Neutrophil (primary cell): Measurements from ENCODE around the gene KIAA1328.

Experiments used
- H3K27ac ChIP-seq: fragments of 200-600 bp; sonication (generic); 2 replicates; pipeline ENCODE4 v1.5.1; 2016; ENCODE audit warnings: mild to moderate bottlenecking, moderate library complexity
- H3K27me3 ChIP-seq: fragments of 200-600 bp; sonication (generic); 2 replicates; pipeline ENCODE4 v1.6.0; 2016; ENCODE audit warnings: mild to moderate bottlenecking
- H3K36me3 ChIP-seq: fragments of 200-600 bp; sonication (generic); 2 replicates; pipeline ENCODE4 v1.5.1; 2017
- H3K4me1 ChIP-seq, 2 experiments: fragments of 200-600 bp in 1 of 2; sonication (generic) in 1 of 2; 1 replicate in 1 of 2; 2 replicates in 1 of 2; pipeline versions ENCODE4 v1.5.1 to v1.6.1; 2013 to 2016; ENCODE audit warnings: low read depth in 1 of 2, low read length in 1 of 2, mild to moderate bottlenecking in 1 of 2, moderate library complexity in 1 of 2; ENCODE audit not compliant: control insufficient read depth in 1 of 2, insufficient read depth in 1 of 2
- H3K4me3 ChIP-seq, 2 experiments: fragments of 200-600 bp in 1 of 2; sonication (generic) in 1 of 2; 1 replicate in 1 of 2; 2 replicates in 1 of 2; pipeline ENCODE4 v1.5.1; 2013 to 2016; ENCODE audit warnings: low read depth in 1 of 2, low read length in 1 of 2, mild to moderate bottlenecking in 1 of 2, moderate library complexity in 1 of 2
- H3K9me3 ChIP-seq: fragments of 200-600 bp; sonication (generic); 2 replicates; pipeline ENCODE4 v1.5.1; 2016
- CTCF ChIP-seq: fragments of 200-600 bp; sonication (generic); IDR thresholded peaks from 2 replicates; pipeline ENCODE4 v1.5.1; 2016; ENCODE audit warnings: antibody characterized with exemption

KIAA1328 gene

GRCh38 chr18:36993068-36993467, 164.1 kb downstream of the KIAA1328 start:
- Histone ChIP-seq H3K27ac (no peak overlapping the region), H3K9me3 (no peaks in the 10 kb centered on the region), H3K4me1 (no peaks in the 10 kb centered on the region), H3K4me3 (no peak overlapping the region), H3K36me3 (no peaks in the 10 kb centered on the region), H3K27me3 (no peaks in the 10 kb centered on the region)
- no peak for TF ChIP-seq CTCF

- no peak overlapping the region for H3K4me3 ChIP-seq
- no peaks in the 10 kb centered on the region for H3K9me3 ChIP-seq
- no peak for TF ChIP-seq CTCF
- no peaks in the 10 kb centered on the region for H3K4me1 ChIP-seq
- H3K27ac ChIP-seq = no peak overlapping the region
- H3K27me3 ChIP-seq = no peaks in the 10 kb centered on the region
- H3K36me3 ChIP-seq = no peaks in the 10 kb centered on the region
Observed at GRCh38 chr18:37006742-37007141, 177.8 kb downstream of the KIAA1328 start.

- Histone ChIP-seq H3K36me3 (no peaks in the 10 kb centered on the region), H3K4me1 (no peaks in the 10 kb centered on the region), H3K27ac (no peak overlapping the region), H3K4me3 (no peak overlapping the region), H3K9me3 (no peaks in the 10 kb centered on the region), H3K27me3 (no peaks in the 10 kb centered on the region)
- TF ChIP-seq CTCF = no peak
Observed at GRCh38 chr18:37012452-37012851, 183.5 kb downstream of the KIAA1328 start.

GRCh38 chr18:37019157-37019827, 190.4 kb downstream of the KIAA1328 start:
- no peaks in the 10 kb centered on the region for H3K27me3 ChIP-seq
- TF ChIP-seq CTCF = no peak
- H3K4me1 ChIP-seq = no peaks in the 10 kb centered on the region
- H3K4me3 ChIP-seq = no peak overlapping the region
- no peak overlapping the region for H3K27ac ChIP-seq
- peaks cover 6% of the 10 kb centered on the region for H3K9me3 ChIP-seq
- no peaks in the 10 kb centered on the region for H3K36me3 ChIP-seq

GRCh38 chr18:37033419-37033818, 204.5 kb downstream of the KIAA1328 start:
- Histone ChIP-seq H3K4me3 (no peak overlapping the region), H3K36me3 (no peaks in the 10 kb centered on the region), H3K9me3 (no peaks in the 10 kb centered on the region), H3K4me1 (no peaks in the 10 kb centered on the region), H3K27ac (no peak overlapping the region), H3K27me3 (no peaks in the 10 kb centered on the region)
- TF ChIP-seq CTCF = no peak
